Brain microvascular endothelial cell (primary cell): ENCODE data around the gene SERGEF.

ENCODE experiments used
- DNase-seq: peaks from one replicate; pipeline ENCODE4 v3.0.0-alpha.2; 2020
- H3K27ac ChIP-seq: fragments of 250-450 bp; sonication (Bioruptor Pico); 2 replicates; pipeline ENCODE4 v1.5.1; 2020; ENCODE audit warnings: mild to moderate bottlenecking, moderate library complexity
- H3K27me3 ChIP-seq: fragments of 250-450 bp; sonication (Bioruptor Pico); replicated peaks from 2 replicates; pipeline ENCODE4 v1.5.1; 2020; ENCODE audit warnings: mild to moderate bottlenecking
- H3K36me3 ChIP-seq: fragments of 250-450 bp; sonication (Bioruptor Pico); replicated peaks from 2 replicates; pipeline ENCODE4 v1.5.1; 2020; ENCODE audit warnings: mild to moderate bottlenecking
- H3K4me3 ChIP-seq: 2 replicates; pipeline ENCODE4 v1.5.1; 2011; ENCODE audit warnings: low read depth, mild to moderate bottlenecking, control low read depth, low read length, moderate library complexity
- in situ Hi-C: cut with HindIII; loops from 2 replicates; pipeline ENCODE4 v1.10.0; 2017; ENCODE audit warnings: low sequenced_read_pairs, low pct_ligation_motif_present
- TF ChIP-seq, protein P1 (sequence below): IDR thresholded peaks from 2 replicates; pipeline ENCODE4 v1.5.1; 2011; ENCODE audit warnings: low read depth, mild to moderate bottlenecking, moderate library complexity, low read length, control low read depth, inconsistent platforms; ENCODE audit errors: missing control alignments

Gene SERGEF

DNA sequence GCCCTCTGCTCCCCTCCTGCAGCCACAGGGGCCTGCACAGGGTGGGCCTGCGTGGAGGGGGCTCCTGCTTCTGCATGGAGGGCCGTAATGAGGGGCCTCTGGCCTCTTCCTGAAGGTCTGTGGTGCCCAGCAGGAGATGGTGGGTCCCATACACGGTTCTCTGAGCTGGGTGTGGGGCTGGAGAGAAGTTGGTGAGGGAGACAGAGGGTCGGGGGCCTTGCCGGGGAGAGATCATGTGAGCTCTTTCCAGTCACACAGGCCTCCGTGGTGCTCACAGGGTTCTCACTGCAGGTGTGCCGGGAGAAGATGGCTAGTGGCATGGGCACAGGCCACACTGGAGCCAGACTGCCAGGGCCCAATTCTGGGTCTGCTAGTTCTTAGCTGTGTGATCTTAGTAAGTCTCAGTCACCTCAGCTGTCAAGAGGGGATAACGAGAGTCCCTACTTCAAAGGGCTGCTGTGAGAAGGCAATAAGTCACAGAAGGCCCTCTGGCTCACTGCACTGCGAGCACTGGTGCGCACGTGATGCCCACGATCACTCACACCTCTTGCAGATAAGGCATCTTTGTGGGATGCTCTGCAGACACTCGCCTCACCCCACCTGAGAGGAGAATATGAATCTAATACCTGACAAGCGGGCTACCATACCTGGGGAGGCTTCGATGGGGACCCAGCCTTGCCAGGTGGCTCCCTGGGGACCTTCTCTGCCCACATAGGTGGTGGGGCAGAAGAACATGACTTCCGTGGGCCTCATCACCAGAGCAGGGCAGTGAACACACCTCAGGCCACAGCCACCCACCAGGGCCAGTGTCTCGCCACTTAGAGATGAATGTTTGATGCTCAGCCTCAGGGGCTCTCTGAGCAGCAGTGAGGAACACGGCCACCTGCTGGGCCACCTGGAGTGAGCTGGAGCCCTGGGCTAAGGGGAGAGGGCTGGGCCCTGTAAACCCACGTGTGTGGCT, 263.8 kb downstream of the SERGEF start:
- in situ Hi-C loops, result loop anchor here (25.0 kb wide), 1 partner anchor 238 kb away; no protein-coding TSS in a partner anchor
- TF ChIP-seq, protein P1, sequence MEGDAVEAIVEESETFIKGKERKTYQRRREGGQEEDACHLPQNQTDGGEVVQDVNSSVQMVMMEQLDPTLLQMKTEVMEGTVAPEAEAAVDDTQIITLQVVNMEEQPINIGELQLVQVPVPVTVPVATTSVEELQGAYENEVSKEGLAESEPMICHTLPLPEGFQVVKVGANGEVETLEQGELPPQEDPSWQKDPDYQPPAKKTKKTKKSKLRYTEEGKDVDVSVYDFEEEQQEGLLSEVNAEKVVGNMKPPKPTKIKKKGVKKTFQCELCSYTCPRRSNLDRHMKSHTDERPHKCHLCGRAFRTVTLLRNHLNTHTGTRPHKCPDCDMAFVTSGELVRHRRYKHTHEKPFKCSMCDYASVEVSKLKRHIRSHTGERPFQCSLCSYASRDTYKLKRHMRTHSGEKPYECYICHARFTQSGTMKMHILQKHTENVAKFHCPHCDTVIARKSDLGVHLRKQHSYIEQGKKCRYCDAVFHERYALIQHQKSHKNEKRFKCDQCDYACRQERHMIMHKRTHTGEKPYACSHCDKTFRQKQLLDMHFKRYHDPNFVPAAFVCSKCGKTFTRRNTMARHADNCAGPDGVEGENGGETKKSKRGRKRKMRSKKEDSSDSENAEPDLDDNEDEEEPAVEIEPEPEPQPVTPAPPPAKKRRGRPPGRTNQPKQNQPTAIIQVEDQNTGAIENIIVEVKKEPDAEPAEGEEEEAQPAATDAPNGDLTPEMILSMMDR, result no peak
- H3K27me3 ChIP-seq, result no peaks in the 10 kb centered on the region
- H3K4me3 ChIP-seq, result no peak overlapping the region
- H3K27ac ChIP-seq, result no peak overlapping the region
- no peak for DNase-seq
- H3K36me3 ChIP-seq, result no peaks in the 10 kb centered on the region

DNA sequence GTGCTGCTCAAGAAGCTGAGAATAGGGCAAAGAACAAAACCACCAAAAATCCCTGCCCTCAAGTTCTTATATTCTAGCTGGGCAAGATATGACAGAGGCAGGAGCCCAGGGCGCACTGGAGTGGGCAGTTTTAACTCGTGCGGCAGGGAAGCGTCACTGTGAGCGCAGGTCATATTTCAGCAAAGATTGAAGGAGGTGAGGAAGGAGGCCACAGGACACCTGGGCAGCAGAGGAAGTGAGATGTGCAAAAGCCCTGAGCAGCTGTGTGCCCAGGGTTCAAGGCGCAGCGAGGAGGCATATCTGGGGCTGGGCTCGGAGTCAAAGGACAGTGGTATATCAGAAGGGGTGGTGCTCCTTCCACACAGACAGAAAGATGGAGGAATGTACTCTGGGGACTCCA, 264.8 kb downstream of the SERGEF start:
- TF ChIP-seq, protein P1, result no peak
- no peak overlapping the region for H3K27ac ChIP-seq
- in situ Hi-C loops, result loop anchor here (25.0 kb wide), 1 partner anchor 239 kb away; no protein-coding TSS in a partner anchor
- H3K4me3 ChIP-seq, result no peak overlapping the region
- H3K27me3 ChIP-seq, result no peaks in the 10 kb centered on the region
- no peak for DNase-seq
- no peaks in the 10 kb centered on the region for H3K36me3 ChIP-seq

DNA sequence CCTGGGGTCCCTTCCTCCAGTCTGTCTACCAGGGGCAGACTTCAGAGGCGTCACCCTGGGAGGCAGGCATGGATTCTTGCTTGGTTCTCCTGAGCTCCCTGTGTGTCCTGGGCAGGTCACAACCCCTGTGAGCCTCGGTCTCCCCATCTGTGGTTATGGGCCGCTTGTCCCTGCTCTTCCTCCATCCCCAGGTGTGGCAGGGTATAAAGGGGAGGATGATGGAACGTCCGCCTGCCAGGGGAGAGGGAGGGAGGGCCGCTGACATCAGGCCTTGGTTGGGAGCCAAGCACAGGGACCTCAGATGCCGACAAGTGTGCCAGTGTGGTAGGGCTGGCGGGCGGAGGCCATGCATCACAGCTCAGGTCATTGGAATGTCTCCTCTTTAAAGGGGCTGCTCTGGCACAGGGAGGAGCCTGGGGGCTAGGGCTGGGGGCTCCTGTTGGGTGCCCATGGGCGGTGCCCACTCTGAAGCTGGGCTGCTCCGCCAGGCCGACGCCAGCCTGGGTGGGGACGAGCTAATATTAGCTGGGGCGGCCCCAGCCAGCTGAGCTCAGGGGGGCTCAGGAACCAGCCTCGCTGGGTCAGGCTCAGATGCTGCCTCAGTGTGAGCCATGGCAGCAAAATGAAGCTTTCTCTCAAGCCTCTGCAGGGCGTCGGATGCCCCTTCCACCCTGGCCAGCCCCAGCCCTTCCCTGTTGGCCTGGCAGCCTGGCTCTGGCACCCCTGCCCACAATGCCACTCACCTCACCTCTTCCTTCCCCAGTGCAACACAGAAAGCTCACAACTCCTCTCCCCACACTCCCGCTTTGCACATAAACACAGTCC, 265.5 kb downstream of the SERGEF start:
- in situ Hi-C loops, result loop anchor here (25.0 kb wide), 1 partner anchor 240 kb away; no protein-coding TSS in a partner anchor
- H3K36me3 ChIP-seq, result no peaks in the 10 kb centered on the region
- no peak overlapping the region for H3K27ac ChIP-seq
- no peaks in the 10 kb centered on the region for H3K27me3 ChIP-seq
- TF ChIP-seq, protein P1, result no peak
- no peak overlapping the region for H3K4me3 ChIP-seq
- no peak for DNase-seq

DNA sequence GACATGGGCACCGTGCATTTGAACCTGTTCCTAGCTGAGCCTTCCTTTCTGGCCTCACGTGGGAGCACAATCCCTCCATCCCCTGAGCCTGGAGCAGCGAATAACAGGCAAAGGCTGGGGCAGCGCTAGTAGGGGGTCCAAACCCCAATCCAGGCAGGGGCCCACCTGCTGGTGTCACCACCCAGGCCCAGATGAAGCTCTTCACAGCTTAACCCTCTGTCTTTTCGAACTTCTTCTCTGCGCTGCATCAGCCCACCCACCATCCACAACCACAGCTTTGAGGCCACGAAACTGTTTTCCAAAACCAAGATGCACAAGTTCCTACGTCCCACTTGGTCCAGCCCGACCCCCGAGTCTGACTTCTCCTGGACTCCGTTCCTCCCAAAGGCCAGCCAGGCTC, 266.8 kb downstream of the SERGEF start:
- DNase-seq, result no peak
- in situ Hi-C loops, result loop anchor here (25.0 kb wide), 1 partner anchor 241 kb away; no protein-coding TSS in a partner anchor

DNA sequence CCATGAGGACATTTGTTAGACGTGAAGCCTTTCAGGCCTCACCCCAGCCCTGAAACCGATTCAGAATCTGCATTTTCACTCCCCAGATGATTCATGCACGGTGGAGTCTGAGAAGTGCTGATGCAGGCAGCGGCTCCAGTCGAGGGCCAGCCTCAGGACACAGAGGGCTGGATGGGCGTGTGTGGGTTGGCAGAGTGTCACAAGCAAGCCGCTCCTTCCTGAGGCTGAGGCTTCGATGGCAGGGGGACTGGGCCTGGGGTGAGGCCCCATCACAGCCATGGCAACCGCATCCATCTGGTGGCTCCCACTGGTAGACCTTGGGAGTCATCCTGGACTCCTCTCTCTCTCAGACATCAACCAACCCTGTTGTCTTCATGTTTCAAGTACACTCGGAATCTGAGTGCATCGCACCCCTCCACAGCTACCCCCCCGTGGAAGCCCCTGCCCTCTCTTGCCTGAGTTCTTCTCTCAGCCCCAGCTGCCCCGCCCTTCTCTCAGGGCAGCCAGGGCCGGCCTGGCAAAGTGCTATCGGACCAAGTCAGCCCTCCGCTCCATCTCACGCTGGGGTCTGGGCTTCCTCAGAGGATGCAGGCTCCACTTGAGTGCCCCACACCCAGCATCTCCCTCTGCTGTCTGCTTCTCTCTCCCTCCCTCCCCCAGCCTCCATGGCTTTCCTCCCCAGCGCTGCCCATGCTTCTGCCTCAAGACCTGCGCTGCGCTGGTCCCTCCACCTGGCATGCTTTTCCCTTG, 267.6 kb downstream of the SERGEF start:
- Histone ChIP-seq H3K27me3 (no peaks in the 10 kb centered on the region), H3K36me3 (no peaks in the 10 kb centered on the region), H3K27ac (no peak overlapping the region), H3K4me3 (no peak overlapping the region)
- in situ Hi-C loops, result loop anchor here (25.0 kb wide), 1 partner anchor 242 kb away; no protein-coding TSS in a partner anchor
- DNase-seq, result no peak
- TF ChIP-seq, protein P1, result no peak

More for the DNA sequence above, 266.8 kb downstream of the SERGEF start:
- no peak overlapping the region for H3K4me3 ChIP-seq
- H3K36me3 ChIP-seq, result no peaks in the 10 kb centered on the region
- no peaks in the 10 kb centered on the region for H3K27me3 ChIP-seq
- TF ChIP-seq, protein P1, result no peak
- no peak overlapping the region for H3K27ac ChIP-seq
